Measurements from ENCODE around the gene RIOK1. TPM values are rescaled to one million over a fixed set of nuclear protein-coding genes. Genes with fewer than 3 reads are reported as not detected.
A peak's percentile ranks its signal among the peaks of the same experiment; 100 is the strongest.

RIOK1 gene
- total and polyA plus RNA-seq, 9 of the 15 experiments (the other 6 are each of a cell fraction or from before 2014, with no cell fraction given): 24.9 to 101 (median 52.2) TPM

- TF ChIP-seq ZNF143 (CRISPR knock-in tag; IDR thresholded peaks at IDR 0.05): no peak
- TF ChIP-seq, protein P1, sequence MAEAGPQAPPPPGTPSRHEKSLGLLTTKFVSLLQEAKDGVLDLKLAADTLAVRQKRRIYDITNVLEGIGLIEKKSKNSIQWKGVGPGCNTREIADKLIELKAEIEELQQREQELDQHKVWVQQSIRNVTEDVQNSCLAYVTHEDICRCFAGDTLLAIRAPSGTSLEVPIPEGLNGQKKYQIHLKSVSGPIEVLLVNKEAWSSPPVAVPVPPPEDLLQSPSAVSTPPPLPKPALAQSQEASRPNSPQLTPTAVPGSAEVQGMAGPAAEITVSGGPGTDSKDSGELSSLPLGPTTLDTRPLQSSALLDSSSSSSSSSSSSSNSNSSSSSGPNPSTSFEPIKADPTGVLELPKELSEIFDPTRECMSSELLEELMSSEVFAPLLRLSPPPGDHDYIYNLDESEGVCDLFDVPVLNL (CRISPR knock-in tag; IDR thresholded peaks at IDR 0.05; ENCODE audit: low read depth): no peak
- TF ChIP-seq TGIF2 (CRISPR knock-in tag; IDR thresholded peaks at IDR 0.05): no peak
- TF ChIP-seq NEUROD1 (IDR thresholded peaks at IDR 0.05; ENCODE audit: borderline replicate concordance, low read depth, low read length, partially characterized antibody): no peak
- TF ChIP-seq SETDB1 (IDR thresholded peaks at IDR 0.05; ENCODE audit: low read length): no peak
- no peak for TF ChIP-seq CBX8 (IDR thresholded peaks at IDR 0.05; ENCODE audit: borderline replicate concordance, extremely low read depth, low read depth, low read length, poor library complexity, severe bottlenecking)
- TF ChIP-seq ZNF780A (CRISPR knock-in tag; IDR thresholded peaks at IDR 0.05): no peak
- TF ChIP-seq ZSCAN29 (IDR thresholded peaks at IDR 0.05): no peak
- no peak for TF ChIP-seq ZC3H8 (IDR thresholded peaks at IDR 0.05)
- no peak for TF ChIP-seq NFRKB (IDR thresholded peaks at IDR 0.05; ENCODE audit: low read depth)
- TF ChIP-seq, protein P2, sequence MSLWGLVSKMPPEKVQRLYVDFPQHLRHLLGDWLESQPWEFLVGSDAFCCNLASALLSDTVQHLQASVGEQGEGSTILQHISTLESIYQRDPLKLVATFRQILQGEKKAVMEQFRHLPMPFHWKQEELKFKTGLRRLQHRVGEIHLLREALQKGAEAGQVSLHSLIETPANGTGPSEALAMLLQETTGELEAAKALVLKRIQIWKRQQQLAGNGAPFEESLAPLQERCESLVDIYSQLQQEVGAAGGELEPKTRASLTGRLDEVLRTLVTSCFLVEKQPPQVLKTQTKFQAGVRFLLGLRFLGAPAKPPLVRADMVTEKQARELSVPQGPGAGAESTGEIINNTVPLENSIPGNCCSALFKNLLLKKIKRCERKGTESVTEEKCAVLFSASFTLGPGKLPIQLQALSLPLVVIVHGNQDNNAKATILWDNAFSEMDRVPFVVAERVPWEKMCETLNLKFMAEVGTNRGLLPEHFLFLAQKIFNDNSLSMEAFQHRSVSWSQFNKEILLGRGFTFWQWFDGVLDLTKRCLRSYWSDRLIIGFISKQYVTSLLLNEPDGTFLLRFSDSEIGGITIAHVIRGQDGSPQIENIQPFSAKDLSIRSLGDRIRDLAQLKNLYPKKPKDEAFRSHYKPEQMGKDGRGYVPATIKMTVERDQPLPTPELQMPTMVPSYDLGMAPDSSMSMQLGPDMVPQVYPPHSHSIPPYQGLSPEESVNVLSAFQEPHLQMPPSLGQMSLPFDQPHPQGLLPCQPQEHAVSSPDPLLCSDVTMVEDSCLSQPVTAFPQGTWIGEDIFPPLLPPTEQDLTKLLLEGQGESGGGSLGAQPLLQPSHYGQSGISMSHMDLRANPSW (CRISPR knock-in tag; IDR thresholded peaks at IDR 0.05): no peak
- no peak for TF ChIP-seq POLR3A (IDR thresholded peaks at IDR 0.05; ENCODE audit: borderline replicate concordance, extremely low read depth, insufficient read depth, insufficient read length)
- no peak for TF ChIP-seq HES1 (IDR thresholded peaks at IDR 0.05; ENCODE audit: low read depth)
- TF ChIP-seq ZNF3 (CRISPR knock-in tag; IDR thresholded peaks at IDR 0.05): peak; percentile 63; the same call in 1 of the 2 replicates
- TF ChIP-seq, protein P3, sequence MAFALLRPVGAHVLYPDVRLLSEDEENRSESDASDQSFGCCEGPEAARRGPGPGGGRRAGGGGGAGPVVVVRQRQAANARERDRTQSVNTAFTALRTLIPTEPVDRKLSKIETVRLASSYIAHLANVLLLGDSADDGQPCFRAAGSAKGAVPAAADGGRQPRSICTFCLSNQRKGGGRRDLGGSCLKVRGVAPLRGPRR (CRISPR knock-in tag; IDR thresholded peaks at IDR 0.05): no peak
- no peak for TF ChIP-seq SMARCA5 (IDR thresholded peaks at IDR 0.05)
- TF ChIP-seq KAT7 (CRISPR knock-in tag; IDR thresholded peaks at IDR 0.05; ENCODE audit: borderline replicate concordance): no peak
- TF ChIP-seq CBX1 (IDR thresholded peaks at IDR 0.05; ENCODE audit: low read depth): no peak
- TF ChIP-seq CHD1 (IDR thresholded peaks at IDR 0.05; ENCODE audit: low read length): no peak
- TF ChIP-seq ZNF445 (CRISPR knock-in tag; IDR thresholded peaks at IDR 0.05; ENCODE audit: low read depth): no peak
- TF ChIP-seq MCM7 (IDR thresholded peaks at IDR 0.05): no peak
- no peak for TF ChIP-seq MTF1 (CRISPR knock-in tag; IDR thresholded peaks at IDR 0.05; ENCODE audit: borderline replicate concordance)
- TF ChIP-seq ZNF511 (CRISPR knock-in tag; IDR thresholded peaks at IDR 0.05): no peak
Observed at GRCh38 chr6:7343546-7344475, 45.8 kb upstream of the RIOK1 start (continued).

Data from K562 (cell line).